ENCODE measurements around the gene SIVA1.
A peak's percentile ranks its signal among the peaks of the same experiment; 100 is the strongest.

DNA sequence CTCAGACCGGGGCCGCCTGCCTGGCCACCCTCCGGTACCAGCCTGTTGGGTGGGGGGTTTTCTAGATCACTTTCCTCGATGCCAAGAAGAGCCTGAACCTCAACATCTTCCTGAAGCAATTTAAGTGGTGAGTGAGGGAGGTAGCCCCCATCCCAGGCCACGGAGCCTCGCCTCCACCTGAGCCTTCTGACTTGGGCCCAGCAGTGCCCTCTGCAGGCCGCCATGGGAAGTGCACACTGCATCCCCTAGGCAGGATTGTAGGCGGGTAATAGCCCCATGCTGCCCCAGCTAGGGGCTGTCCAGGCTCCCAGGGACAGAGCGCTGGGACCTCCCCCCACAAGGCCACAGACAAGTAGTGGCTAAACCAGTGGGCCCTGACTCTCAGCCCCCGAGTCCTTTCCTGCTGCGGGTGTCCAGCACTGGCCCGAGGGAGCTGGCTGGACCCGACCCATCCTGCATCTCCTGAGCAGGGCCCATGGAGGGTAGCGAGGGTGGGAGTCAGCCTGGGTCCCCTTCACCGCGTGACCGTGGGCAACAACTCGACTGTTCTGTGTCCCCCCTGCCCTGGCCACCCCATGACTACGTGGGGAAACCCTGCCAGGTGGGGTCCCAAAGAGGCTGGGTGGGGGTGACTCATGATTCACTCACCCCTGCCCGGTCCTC is 44.2 kb upstream of the SIVA1 start:
- TF ChIP-seq CTCF (IDR thresholded peaks at IDR 0.05) (peak; percentile 90 to 98 (median 93)), POLR2A (IDR thresholded peaks at IDR 0.05) (no peak)
